ENCODE results near the gene RPS6KB1.
"Not testable (repeated sequence)": the region's sequence is repeated elsewhere in the genome, so short reads cannot be mapped to it uniquely, and the experiment has no call there.

The RPS6KB1 gene

GRCh38 chr17:59946433-59946832 lies 53.5 kb downstream of the RPS6KB1 start:
- not testable (repeated sequence) for DNase-seq

GRCh38 chr17:59947310-59947709 lies 54.4 kb downstream of the RPS6KB1 start:
- not testable (repeated sequence) for DNase-seq

GRCh38 chr17:59950049-59950448 lies 57.1 kb downstream of the RPS6KB1 start:
- no peak for DNase-seq

DNA sequence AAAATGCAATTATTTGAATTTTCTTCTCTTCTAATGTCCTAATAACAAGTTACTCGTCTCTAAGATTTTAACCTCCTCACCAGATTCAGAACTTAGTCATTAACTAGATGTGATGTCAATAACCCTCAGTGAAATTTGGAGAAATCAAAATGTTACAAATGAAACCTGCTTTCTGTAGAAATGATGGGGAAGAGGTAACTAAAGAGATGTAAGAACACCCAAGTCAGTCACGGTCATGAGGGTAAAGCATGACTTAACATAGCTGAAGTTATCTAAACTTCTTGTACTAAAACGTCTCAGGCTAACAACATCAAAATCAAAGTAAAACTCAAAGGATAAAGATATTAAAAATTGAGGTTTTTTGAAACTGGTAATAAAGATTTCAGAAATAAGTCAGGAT lies 61.9 kb downstream of the RPS6KB1 start:
- no peak for DNase-seq

DNA sequence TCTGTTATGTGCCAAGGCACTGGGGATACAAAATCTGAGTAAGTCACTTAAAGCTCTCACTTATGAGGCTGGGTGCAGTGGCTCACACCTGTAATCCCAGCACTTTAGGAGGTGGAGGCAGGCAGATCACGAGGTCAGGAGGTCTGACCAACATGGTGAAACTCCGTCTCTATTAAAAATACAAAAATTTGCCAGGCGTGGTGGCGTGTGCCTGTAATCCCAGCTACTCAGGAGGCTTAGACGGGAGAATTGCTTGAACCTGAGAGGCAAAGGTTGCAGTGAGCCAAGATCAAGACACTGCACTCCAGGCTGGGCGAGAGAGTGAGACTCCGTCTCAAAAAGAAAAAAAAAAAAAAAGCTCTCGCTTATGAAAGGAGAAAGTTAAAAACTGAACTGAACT lies 66.7 kb downstream of the RPS6KB1 start:
- not testable (repeated sequence) for DNase-seq

DNA sequence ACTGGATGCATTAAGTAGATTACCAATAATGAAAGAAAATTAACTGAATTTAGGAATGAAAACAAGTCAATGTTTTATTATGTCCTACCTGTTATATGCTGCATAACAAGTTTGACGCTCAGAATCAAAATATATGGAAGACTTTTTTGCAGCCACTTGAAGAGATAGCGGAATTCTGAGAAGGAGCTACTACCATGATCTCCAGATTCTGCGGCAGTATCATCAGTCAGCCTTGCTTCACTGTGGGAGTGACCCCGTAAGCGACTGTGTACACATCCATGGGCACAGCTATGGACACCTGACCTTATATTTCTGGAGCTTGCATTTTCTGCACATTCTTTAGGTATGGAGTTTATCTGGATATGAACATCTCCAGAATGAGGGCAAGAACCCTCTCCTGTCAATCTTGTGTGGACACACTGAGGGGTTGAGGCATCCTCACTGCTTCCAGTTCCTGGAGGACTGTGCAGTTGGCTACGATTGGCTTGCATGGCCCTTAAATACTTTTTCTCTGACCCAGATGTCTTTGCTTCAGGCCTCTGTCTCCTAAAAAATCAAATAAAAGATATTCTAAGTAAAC lies 69.9 kb downstream of the RPS6KB1 start:
- DNase-seq, result no peak

GRCh38 chr17:59963738-59964481 lies 71.0 kb downstream of the RPS6KB1 start:
- DNase-seq, result no peak

GRCh38 chr17:59964482-59965328 lies 71.8 kb downstream of the RPS6KB1 start, which contains the start of gene RNFT1:
RNFT1 (minus strand) TSS chr17:59964740; CDS start chr17:59964663, 77 bp downstream.
- DNase-seq, result no peak

DNA sequence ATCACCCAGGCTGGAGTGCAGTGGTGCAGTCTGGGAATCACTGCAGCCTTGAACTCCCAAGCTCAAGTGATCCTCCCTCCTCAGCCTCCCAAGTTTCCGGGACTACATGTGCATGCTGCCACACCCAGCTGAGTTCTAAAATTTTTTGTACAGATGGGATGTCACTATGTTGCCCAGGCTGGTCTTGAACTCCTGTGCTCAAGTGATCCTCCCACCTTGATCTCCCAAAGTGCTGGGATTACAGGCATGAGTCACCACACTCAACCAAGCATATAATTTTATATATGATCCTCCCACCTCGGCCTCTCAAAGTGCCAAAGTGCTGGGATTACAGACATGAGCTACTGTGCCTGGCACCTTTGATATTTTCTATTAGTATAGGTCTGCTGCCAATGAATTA lies 78.8 kb downstream of the RPS6KB1 start:
- not testable (repeated sequence) for DNase-seq

GRCh38 chr17:59972778-59973177 lies 79.9 kb downstream of the RPS6KB1 start:
- no peak for DNase-seq

- not testable (repeated sequence) for DNase-seq
Observed at GRCh38 chr17:59973483-59973882, 80.6 kb downstream of the RPS6KB1 start.

DNA sequence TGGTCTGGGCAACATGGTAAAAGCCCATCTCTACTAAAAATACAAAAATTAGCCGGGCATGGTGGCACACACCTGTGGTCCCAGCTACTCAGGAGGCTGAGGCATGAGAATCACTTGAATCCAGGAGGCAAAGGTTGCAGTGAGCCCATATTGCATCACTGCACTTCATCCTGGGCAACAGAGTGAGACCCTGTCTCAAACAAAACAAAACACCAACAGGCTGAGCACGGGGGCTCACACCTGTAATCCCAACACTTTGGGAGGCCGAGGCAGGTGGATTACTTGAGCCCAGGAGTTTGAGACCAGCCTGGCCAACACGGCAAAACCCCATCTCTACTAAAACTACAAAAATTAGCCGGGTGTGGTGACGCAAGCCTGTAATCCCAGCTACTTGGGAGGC lies 82.2 kb downstream of the RPS6KB1 start:
- not testable (repeated sequence) for DNase-seq

DNA sequence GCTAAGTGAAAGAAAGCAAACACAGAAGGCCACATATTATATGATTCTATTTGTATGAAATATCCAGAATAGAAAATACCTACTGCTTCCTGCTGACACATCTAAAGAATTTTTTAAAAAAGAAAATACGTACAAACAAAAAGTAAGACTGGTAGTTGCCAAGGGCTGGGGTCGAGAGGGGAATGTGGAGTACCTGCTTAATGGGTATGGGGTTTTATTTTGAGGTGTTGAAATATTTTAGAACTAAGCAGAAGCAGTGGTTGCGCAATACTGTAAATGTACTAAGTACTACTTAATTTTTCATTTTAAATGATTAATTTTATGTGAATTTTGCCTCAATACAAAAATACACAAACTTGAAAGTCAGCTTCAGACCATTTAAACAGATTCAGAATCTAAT lies 103.7 kb downstream of the RPS6KB1 start:
- DNase-seq, result not testable (repeated sequence)

All from NCI-H524 treated with DMSO at 0.1 percent for 48 hours (cell line).